ENCODE results near the gene SLC9B2.

GRCh38 chr4:103095080-103095479, 18.5 kb upstream of the SLC9B2 start:
- TF ChIP-seq, protein P1, sequence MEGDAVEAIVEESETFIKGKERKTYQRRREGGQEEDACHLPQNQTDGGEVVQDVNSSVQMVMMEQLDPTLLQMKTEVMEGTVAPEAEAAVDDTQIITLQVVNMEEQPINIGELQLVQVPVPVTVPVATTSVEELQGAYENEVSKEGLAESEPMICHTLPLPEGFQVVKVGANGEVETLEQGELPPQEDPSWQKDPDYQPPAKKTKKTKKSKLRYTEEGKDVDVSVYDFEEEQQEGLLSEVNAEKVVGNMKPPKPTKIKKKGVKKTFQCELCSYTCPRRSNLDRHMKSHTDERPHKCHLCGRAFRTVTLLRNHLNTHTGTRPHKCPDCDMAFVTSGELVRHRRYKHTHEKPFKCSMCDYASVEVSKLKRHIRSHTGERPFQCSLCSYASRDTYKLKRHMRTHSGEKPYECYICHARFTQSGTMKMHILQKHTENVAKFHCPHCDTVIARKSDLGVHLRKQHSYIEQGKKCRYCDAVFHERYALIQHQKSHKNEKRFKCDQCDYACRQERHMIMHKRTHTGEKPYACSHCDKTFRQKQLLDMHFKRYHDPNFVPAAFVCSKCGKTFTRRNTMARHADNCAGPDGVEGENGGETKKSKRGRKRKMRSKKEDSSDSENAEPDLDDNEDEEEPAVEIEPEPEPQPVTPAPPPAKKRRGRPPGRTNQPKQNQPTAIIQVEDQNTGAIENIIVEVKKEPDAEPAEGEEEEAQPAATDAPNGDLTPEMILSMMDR (IDR thresholded peaks at IDR 0.05; ENCODE audit: insufficient read depth, low read length): no peak
- TF ChIP-seq, protein P2, sequence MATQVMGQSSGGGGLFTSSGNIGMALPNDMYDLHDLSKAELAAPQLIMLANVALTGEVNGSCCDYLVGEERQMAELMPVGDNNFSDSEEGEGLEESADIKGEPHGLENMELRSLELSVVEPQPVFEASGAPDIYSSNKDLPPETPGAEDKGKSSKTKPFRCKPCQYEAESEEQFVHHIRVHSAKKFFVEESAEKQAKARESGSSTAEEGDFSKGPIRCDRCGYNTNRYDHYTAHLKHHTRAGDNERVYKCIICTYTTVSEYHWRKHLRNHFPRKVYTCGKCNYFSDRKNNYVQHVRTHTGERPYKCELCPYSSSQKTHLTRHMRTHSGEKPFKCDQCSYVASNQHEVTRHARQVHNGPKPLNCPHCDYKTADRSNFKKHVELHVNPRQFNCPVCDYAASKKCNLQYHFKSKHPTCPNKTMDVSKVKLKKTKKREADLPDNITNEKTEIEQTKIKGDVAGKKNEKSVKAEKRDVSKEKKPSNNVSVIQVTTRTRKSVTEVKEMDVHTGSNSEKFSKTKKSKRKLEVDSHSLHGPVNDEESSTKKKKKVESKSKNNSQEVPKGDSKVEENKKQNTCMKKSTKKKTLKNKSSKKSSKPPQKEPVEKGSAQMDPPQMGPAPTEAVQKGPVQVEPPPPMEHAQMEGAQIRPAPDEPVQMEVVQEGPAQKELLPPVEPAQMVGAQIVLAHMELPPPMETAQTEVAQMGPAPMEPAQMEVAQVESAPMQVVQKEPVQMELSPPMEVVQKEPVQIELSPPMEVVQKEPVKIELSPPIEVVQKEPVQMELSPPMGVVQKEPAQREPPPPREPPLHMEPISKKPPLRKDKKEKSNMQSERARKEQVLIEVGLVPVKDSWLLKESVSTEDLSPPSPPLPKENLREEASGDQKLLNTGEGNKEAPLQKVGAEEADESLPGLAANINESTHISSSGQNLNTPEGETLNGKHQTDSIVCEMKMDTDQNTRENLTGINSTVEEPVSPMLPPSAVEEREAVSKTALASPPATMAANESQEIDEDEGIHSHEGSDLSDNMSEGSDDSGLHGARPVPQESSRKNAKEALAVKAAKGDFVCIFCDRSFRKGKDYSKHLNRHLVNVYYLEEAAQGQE (IDR thresholded peaks at IDR 0.05; ENCODE audit: insufficient replicate concordance, low read depth): no peak

Data from HL-60 (cell line).